GM23338 (cell line): Measurements from ENCODE around the gene HACE1. TPM values are rescaled to one million over a fixed set of nuclear protein-coding genes. Genes with fewer than 3 reads are reported as not detected.

Experiments used
- EZH2phosphoT487 ChIP-seq: fragments of 200-600 bp; sonication (generic); IDR thresholded peaks from one replicate; pipeline ENCODE4 v1.8.1; 2018; ENCODE audit warnings: antibody characterized with exemption; ENCODE audit not compliant: unreplicated experiment
- POLR2AphosphoS5 ChIP-seq: IDR thresholded peaks from 2 replicates; pipeline ENCODE4 v1.6.1; 2016; ENCODE audit warnings: antibody characterized with exemption, low read depth
- ZNF114 ChIP-seq: fragments of 250-450 bp; sonication (Bioruptor Pico); IDR thresholded peaks from 2 replicates; pipeline ENCODE4 v1.5.0; 2020; ENCODE audit warnings: mild to moderate bottlenecking, moderate library complexity
- ZNF331 ChIP-seq: fragments of 250-450 bp; sonication (Bioruptor Pico); IDR thresholded peaks from 2 replicates; pipeline ENCODE4 v1.5.0; 2020; ENCODE audit warnings: low read depth, mild to moderate bottlenecking, moderate library complexity
- polyA plus RNA-seq: library from polyadenylated mRNA; unstranded; fragments of >200 nt; fragmentation: Nextera tagmentation; extraction: Ambion mirVana; gene quantifications from 2 replicates; pipeline ENCODE4 v1.2.1, GENCODE V29; 2016
- total RNA-seq: library from RNA; depleted of rRNA; stranded (reverse); fragments of >200 nt; shearing (Covaris generic); gene quantifications from 2 replicates; pipeline ENCODE4 v1.2.3, GENCODE V29; 2014
- TF ChIP-seq, protein P1 (sequence below): fragments of 250-450 bp; sonication (Bioruptor Pico); IDR thresholded peaks from 2 replicates; pipeline ENCODE4 v1.5.0; 2020; ENCODE audit warnings: mild to moderate bottlenecking, moderate library complexity
- TF ChIP-seq, protein P2 (sequence below): IDR thresholded peaks from 2 replicates; pipeline ENCODE4 v1.6.1; 2016; ENCODE audit warnings: antibody characterized with exemption
- TF ChIP-seq, protein P3 (sequence below): IDR thresholded peaks from one replicate; pipeline ENCODE4 v1.6.1; 2018; ENCODE audit warnings: antibody characterized with exemption; ENCODE audit not compliant: unreplicated experiment
- TF ChIP-seq, protein P4 (sequence below), 2 experiments: fragments of 200-600 bp in 1 of 2; sonication (generic) in 1 of 2; conservative IDR thresholded peaks; 2 replicates each; pipeline versions ENCODE4 v1.5.1 to v1.6.1; 2016 to 2017; ENCODE audit warnings: antibody characterized with exemption in 2 of 2, low read depth in 2 of 2, mild to moderate bottlenecking in 2 of 2, moderate library complexity in 1 of 2

The HACE1 gene
- total and polyA plus RNA-seq, 2 experiments from 2014 or later: 8.6 to 28.7 TPM

DNA sequence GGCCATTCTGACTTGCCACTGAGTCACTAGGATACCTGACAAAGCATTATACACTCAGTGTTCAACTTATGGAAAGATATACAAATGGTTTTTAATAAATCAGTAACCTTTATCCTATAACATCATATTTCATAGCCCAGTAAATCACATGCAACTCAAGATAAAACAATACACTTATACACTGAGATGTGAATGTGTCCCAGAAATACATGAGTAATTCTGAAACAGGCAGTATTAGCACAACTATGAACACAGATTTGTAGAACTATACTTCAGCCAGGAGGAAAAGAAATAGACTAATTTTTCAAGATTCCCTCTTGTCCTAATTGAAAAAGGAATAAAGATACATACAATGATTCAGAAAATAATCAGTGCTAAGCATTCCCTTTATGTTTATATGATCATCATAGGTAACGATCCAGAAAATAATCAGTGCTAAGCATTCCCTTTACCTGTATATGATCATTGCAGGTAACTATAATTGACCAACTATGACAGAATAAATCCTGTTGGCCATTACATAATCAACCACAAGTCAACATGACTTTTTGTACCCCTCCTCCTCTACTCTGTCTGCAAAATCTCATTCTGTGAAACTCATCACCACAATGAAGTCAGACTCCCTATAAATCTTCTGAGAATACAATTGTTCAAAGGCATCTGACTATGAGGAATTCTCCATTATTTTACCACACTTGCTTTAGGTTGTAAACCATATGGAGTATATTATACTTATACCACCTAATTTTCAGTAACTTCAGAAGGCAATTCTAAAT, 30.3 kb downstream of the HACE1 start (continued):
- TF ChIP-seq, protein P1, sequence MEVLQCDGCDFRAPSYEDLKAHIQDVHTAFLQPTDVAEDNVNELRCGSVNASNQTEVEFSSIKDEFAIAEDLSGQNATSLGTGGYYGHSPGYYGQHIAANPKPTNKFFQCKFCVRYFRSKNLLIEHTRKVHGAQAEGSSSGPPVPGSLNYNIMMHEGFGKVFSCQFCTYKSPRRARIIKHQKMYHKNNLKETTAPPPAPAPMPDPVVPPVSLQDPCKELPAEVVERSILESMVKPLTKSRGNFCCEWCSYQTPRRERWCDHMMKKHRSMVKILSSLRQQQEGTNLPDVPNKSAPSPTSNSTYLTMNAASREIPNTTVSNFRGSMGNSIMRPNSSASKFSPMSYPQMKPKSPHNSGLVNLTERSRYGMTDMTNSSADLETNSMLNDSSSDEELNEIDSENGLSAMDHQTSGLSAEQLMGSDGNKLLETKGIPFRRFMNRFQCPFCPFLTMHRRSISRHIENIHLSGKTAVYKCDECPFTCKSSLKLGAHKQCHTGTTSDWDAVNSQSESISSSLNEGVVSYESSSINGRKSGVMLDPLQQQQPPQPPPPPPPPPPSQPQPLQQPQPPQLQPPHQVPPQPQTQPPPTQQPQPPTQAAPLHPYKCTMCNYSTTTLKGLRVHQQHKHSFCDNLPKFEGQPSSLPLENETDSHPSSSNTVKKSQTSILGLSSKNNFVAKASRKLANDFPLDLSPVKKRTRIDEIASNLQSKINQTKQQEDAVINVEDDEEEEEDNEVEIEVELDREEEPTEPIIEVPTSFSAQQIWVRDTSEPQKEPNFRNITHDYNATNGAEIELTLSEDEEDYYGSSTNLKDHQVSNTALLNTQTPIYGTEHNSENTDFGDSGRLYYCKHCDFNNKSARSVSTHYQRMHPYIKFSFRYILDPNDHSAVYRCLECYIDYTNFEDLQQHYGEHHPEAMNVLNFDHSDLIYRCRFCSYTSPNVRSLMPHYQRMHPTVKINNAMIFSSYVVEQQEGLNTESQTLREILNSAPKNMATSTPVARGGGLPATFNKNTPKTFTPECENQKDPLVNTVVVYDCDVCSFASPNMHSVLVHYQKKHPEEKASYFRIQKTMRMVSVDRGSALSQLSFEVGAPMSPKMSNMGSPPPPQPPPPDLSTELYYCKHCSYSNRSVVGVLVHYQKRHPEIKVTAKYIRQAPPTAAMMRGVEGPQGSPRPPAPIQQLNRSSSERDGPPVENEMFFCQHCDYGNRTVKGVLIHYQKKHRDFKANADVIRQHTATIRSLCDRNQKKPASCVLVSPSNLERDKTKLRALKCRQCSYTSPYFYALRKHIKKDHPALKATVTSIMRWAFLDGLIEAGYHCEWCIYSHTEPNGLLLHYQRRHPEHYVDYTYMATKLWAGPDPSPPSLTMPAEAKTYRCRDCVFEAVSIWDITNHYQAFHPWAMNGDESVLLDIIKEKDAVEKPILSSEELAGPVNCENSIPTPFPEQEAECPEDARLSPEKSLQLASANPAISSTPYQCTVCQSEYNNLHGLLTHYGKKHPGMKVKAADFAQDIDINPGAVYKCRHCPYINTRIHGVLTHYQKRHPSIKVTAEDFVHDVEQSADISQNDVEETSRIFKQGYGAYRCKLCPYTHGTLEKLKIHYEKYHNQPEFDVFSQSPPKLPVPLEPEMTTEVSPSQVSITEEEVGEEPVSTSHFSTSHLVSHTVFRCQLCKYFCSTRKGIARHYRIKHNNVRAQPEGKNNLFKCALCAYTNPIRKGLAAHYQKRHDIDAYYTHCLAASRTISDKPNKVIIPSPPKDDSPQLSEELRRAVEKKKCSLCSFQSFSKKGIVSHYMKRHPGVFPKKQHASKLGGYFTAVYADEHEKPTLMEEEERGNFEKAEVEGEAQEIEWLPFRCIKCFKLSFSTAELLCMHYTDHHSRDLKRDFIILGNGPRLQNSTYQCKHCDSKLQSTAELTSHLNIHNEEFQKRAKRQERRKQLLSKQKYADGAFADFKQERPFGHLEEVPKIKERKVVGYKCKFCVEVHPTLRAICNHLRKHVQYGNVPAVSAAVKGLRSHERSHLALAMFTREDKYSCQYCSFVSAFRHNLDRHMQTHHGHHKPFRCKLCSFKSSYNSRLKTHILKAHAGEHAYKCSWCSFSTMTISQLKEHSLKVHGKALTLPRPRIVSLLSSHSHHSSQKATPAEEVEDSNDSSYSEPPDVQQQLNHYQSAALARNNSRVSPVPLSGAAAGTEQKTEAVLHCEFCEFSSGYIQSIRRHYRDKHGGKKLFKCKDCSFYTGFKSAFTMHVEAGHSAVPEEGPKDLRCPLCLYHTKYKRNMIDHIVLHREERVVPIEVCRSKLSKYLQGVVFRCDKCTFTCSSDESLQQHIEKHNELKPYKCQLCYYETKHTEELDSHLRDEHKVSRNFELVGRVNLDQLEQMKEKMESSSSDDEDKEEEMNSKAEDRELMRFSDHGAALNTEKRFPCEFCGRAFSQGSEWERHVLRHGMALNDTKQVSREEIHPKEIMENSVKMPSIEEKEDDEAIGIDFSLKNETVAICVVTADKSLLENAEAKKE (CRISPR knock-in tag): no peak
- TF ChIP-seq, protein P2, sequence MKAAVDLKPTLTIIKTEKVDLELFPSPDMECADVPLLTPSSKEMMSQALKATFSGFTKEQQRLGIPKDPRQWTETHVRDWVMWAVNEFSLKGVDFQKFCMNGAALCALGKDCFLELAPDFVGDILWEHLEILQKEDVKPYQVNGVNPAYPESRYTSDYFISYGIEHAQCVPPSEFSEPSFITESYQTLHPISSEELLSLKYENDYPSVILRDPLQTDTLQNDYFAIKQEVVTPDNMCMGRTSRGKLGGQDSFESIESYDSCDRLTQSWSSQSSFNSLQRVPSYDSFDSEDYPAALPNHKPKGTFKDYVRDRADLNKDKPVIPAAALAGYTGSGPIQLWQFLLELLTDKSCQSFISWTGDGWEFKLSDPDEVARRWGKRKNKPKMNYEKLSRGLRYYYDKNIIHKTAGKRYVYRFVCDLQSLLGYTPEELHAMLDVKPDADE: no peak
- TF ChIP-seq ZNF331 (CRISPR knock-in tag) (no peak), POLR2AphosphoS5 (no peak), EZH2phosphoT487 (no peak), ZNF114 (CRISPR knock-in tag) (no peak)
- TF ChIP-seq, protein P3, sequence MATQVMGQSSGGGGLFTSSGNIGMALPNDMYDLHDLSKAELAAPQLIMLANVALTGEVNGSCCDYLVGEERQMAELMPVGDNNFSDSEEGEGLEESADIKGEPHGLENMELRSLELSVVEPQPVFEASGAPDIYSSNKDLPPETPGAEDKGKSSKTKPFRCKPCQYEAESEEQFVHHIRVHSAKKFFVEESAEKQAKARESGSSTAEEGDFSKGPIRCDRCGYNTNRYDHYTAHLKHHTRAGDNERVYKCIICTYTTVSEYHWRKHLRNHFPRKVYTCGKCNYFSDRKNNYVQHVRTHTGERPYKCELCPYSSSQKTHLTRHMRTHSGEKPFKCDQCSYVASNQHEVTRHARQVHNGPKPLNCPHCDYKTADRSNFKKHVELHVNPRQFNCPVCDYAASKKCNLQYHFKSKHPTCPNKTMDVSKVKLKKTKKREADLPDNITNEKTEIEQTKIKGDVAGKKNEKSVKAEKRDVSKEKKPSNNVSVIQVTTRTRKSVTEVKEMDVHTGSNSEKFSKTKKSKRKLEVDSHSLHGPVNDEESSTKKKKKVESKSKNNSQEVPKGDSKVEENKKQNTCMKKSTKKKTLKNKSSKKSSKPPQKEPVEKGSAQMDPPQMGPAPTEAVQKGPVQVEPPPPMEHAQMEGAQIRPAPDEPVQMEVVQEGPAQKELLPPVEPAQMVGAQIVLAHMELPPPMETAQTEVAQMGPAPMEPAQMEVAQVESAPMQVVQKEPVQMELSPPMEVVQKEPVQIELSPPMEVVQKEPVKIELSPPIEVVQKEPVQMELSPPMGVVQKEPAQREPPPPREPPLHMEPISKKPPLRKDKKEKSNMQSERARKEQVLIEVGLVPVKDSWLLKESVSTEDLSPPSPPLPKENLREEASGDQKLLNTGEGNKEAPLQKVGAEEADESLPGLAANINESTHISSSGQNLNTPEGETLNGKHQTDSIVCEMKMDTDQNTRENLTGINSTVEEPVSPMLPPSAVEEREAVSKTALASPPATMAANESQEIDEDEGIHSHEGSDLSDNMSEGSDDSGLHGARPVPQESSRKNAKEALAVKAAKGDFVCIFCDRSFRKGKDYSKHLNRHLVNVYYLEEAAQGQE: no peak
- TF ChIP-seq, protein P4, sequence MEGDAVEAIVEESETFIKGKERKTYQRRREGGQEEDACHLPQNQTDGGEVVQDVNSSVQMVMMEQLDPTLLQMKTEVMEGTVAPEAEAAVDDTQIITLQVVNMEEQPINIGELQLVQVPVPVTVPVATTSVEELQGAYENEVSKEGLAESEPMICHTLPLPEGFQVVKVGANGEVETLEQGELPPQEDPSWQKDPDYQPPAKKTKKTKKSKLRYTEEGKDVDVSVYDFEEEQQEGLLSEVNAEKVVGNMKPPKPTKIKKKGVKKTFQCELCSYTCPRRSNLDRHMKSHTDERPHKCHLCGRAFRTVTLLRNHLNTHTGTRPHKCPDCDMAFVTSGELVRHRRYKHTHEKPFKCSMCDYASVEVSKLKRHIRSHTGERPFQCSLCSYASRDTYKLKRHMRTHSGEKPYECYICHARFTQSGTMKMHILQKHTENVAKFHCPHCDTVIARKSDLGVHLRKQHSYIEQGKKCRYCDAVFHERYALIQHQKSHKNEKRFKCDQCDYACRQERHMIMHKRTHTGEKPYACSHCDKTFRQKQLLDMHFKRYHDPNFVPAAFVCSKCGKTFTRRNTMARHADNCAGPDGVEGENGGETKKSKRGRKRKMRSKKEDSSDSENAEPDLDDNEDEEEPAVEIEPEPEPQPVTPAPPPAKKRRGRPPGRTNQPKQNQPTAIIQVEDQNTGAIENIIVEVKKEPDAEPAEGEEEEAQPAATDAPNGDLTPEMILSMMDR (conservative IDR thresholded peaks at IDR 0.05; ENCODE audit: low read depth in 2 of 2): no peak
